Hepatocyte (in vitro differentiated cells): Measurements from ENCODE around the gene GALNT7. TPM values are rescaled to one million over a fixed set of nuclear protein-coding genes. Genes with fewer than 3 reads are reported as not detected.
"Not testable (repeated sequence)": the region's sequence is repeated elsewhere in the genome, so short reads cannot be mapped to it uniquely, and the experiment has no call there.

Source experiments
- DNase-seq: peaks from one replicate; pipeline ENCODE4 v3.0.0-alpha.2; 2016; ENCODE audit warnings: low spot score
- H2AFZ ChIP-seq: fragments of 200-600 bp; sonication (generic); 2 replicates; pipeline ENCODE4 v1.6.0; 2016; ENCODE audit warnings: antibody characterized with exemption, mild to moderate bottlenecking
- H3K27ac ChIP-seq: fragments of 200-600 bp; sonication (generic); 2 replicates; pipeline ENCODE4 v1.5.1; 2016; ENCODE audit warnings: mild to moderate bottlenecking
- H3K27me3 ChIP-seq: fragments of 200-600 bp; sonication (generic); 2 replicates; pipeline ENCODE4 v1.6.1; 2016
- H3K36me3 ChIP-seq: fragments of 200-600 bp; sonication (generic); replicated peaks from 2 replicates; pipeline ENCODE4 v1.5.1; 2016; ENCODE audit warnings: low read depth; ENCODE audit not compliant: insufficient read depth
- H3K4me1 ChIP-seq: fragments of 200-600 bp; sonication (generic); 2 replicates; pipeline ENCODE4 v1.5.1; 2016; ENCODE audit warnings: mild to moderate bottlenecking, moderate library complexity; ENCODE audit not compliant: insufficient read depth
- H3K4me2 ChIP-seq: fragments of 200-600 bp; sonication (generic); 2 replicates; pipeline ENCODE4 v1.6.0; 2016
- H3K4me3 ChIP-seq: fragments of 200-600 bp; sonication (generic); 2 replicates; pipeline ENCODE4 v1.5.1; 2016; ENCODE audit warnings: mild to moderate bottlenecking
- H3K79me2 ChIP-seq: fragments of 200-600 bp; sonication (generic); 2 replicates; pipeline ENCODE4 v1.6.0; 2017; ENCODE audit warnings: mild to moderate bottlenecking
- H3K9me2 ChIP-seq: fragments of 200-600 bp; sonication (generic); replicated peaks from 2 replicates; pipeline ENCODE4 v1.6.0; 2017; ENCODE audit warnings: mild to moderate bottlenecking; ENCODE audit not compliant: insufficient read depth
- H3K9me3 ChIP-seq: fragments of 200-600 bp; sonication (generic); 2 replicates; pipeline ENCODE4 v1.5.1; 2016; ENCODE audit warnings: low read depth, mild to moderate bottlenecking
- H4K20me1 ChIP-seq: fragments of 200-600 bp; sonication (generic); 2 replicates; pipeline ENCODE4 v1.6.0; 2016; ENCODE audit warnings: mild to moderate bottlenecking; ENCODE audit not compliant: insufficient read depth, poor library complexity, severe bottlenecking
- CTCF ChIP-seq: fragments of 200-600 bp; sonication (generic); IDR thresholded peaks from 2 replicates; pipeline ENCODE4 v1.5.1; 2016; ENCODE audit warnings: antibody characterized with exemption, mild to moderate bottlenecking; ENCODE audit not compliant: poor library complexity
- EZH2 ChIP-seq: fragments of 200-600 bp; sonication (generic); IDR thresholded peaks from 2 replicates; pipeline ENCODE4 v1.6.1; 2016; ENCODE audit warnings: antibody characterized with exemption, mild to moderate bottlenecking, borderline replicate concordance
- EZH2phosphoT487 ChIP-seq: fragments of 200-600 bp; sonication (generic); IDR thresholded peaks from one replicate; pipeline ENCODE4 v1.6.1; 2018; ENCODE audit warnings: antibody characterized with exemption, mild to moderate bottlenecking, low read depth, moderate library complexity; ENCODE audit not compliant: unreplicated experiment, severe bottlenecking
- WGBS: methylation state at CpG from one replicate; pipeline ENCODE4 v1.1.6; 2016; ENCODE audit warnings: low lambda C conversion rate; ENCODE audit errors: missing lambda C conversion rate; 5-methylcytosine and 5-hydroxymethylcytosine counted together
- polyA plus RNA-seq: library from polyadenylated mRNA; unstranded; fragments of >200 nt; fragmentation: Nextera tagmentation; extraction: Ambion mirVana; gene quantifications from 2 replicates; pipeline ENCODE4 v1.2.1, GENCODE V29; 2016
- total RNA-seq: library from RNA; depleted of rRNA; stranded (reverse); fragments of >200 nt; gene quantifications from 2 replicates; pipeline ENCODE4 v1.2.3, GENCODE V29; 2014

The GALNT7 gene
- total and polyA plus RNA-seq, 2 experiments from 2014 or later = 23.7 to 44.6 TPM

DNA sequence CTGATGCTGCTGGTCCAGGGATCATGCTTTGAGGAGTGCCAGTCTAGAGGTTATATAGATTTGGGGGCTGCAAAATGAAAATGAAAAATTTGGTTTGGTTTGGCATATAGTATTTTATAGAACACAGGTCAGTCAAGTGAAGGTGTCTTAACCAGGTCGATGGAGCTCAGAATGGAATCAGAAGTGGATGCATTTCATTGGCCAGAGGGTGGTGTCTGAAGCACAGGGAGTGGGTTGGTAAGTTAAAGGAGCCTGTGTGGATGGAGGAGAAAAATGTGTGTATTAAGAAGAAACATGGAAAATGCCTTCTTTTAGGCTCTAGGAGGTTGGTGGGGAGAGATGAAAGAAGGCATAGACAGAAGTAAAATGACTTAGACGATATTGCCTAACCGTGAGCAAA lies 8.6 kb downstream of the GALNT7 start:
- H3K9me2 ChIP-seq = no peaks in the 10 kb centered on the region

GRCh38 chr4:173178144-173178543 lies 9.5 kb downstream of the GALNT7 start:
- TF ChIP-seq EZH2phosphoT487 (no peak), CTCF (no peak), EZH2 (no peak)
- no peak overlapping the region for H3K4me2 ChIP-seq
- no peaks in the 10 kb centered on the region for H3K27me3 ChIP-seq
- DNase-seq = no peak
- H4K20me1 ChIP-seq = peaks cover 4% of the 10 kb centered on the region
- H3K4me1 ChIP-seq = peaks cover 6% of the 10 kb centered on the region
- WGBS = 88% methylated on average over 1 of the region's 1 CpG
- H3K9me3 ChIP-seq = no peaks in the 10 kb centered on the region
- H2AFZ ChIP-seq = no peak overlapping the region
- H3K9me2 ChIP-seq = no peaks in the 10 kb centered on the region
- H3K79me2 ChIP-seq = peaks cover 93% of the 10 kb centered on the region
- H3K27ac ChIP-seq = no peak overlapping the region
- no peak overlapping the region for H3K4me3 ChIP-seq
- no peaks in the 10 kb centered on the region for H3K36me3 ChIP-seq

More for the DNA sequence above, 8.6 kb downstream of the GALNT7 start:
- peaks cover 5% of the 10 kb centered on the region for H3K4me1 ChIP-seq
- TF ChIP-seq CTCF (no peak), EZH2phosphoT487 (no peak), EZH2 (no peak)
- no peaks in the 10 kb centered on the region for H3K36me3 ChIP-seq
- H3K9me3 ChIP-seq = no peaks in the 10 kb centered on the region
- no peak for DNase-seq
- no peak overlapping the region for H3K27ac ChIP-seq
- H3K4me3 ChIP-seq = no peak overlapping the region
- no peak overlapping the region for H3K4me2 ChIP-seq
- no peaks in the 10 kb centered on the region for H3K27me3 ChIP-seq
- whole genome bisulfite sequencing = 63% methylated on average over 3 of the region's 3 CpGs
- H3K79me2 ChIP-seq = peaks cover 99% of the 10 kb centered on the region
- no peak overlapping the region for H2AFZ ChIP-seq
- H4K20me1 ChIP-seq = peaks cover 4% of the 10 kb centered on the region

- DNase-seq = no peak
- TF ChIP-seq EZH2phosphoT487 (no peak), EZH2 (no peak), CTCF (no peak)
- no peak overlapping the region for H3K4me2 ChIP-seq
- H3K9me3 ChIP-seq = no peaks in the 10 kb centered on the region
- peaks cover 4% of the 10 kb centered on the region for H4K20me1 ChIP-seq
- H3K9me2 ChIP-seq = no peaks in the 10 kb centered on the region
- H3K27ac ChIP-seq = peak overlapping the region; percentile 24
- no peak overlapping the region for H3K4me3 ChIP-seq
- H3K79me2 ChIP-seq = peaks cover 64% of the 10 kb centered on the region
- H3K4me1 ChIP-seq = peaks cover 12% of the 10 kb centered on the region
- no peaks in the 10 kb centered on the region for H3K36me3 ChIP-seq
- H2AFZ ChIP-seq = no peak overlapping the region
- H3K27me3 ChIP-seq = no peaks in the 10 kb centered on the region
- 90% methylated on average over 3 of the region's 3 CpGs for WGBS
These were observed 13.2 kb downstream of the GALNT7 start for GRCh38 chr4:173181848-173182247.

DNA sequence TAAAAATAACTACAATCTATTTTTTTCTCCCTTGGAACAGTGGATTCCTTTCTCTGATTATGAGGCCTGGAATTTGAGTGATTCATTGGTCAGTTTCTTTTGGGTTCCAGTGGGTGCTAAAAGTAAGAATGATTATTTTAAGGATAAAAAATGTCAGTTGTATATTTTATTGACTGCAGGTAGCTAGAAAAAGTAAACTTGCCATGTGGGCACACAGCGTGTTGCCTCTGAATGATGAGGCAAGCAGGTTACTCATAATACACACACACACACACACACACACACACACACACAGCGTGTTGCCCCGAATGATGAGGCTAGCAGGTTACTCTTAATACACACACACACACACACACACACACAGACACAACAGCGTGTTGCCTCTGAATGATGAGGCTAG lies 13.8 kb downstream of the GALNT7 start:
- Histone ChIP-seq H3K27me3 (no peaks in the 10 kb centered on the region), H3K79me2 (peaks cover 64% of the 10 kb centered on the region), H3K4me2 (no peak overlapping the region), H4K20me1 (peaks cover 4% of the 10 kb centered on the region), H2AFZ (no peak overlapping the region), H3K4me3 (no peak overlapping the region), H3K9me3 (no peaks in the 10 kb centered on the region), H3K9me2 (no peaks in the 10 kb centered on the region), H3K27ac (peak overlapping the region; percentile 24), H3K36me3 (no peaks in the 10 kb centered on the region), H3K4me1 (peaks cover 12% of the 10 kb centered on the region)
- TF ChIP-seq EZH2phosphoT487 (no peak), EZH2 (no peak), CTCF (no peak)
- DNase-seq = no peak
- 77% methylated on average over 4 of the region's 4 CpGs for WGBS

DNA sequence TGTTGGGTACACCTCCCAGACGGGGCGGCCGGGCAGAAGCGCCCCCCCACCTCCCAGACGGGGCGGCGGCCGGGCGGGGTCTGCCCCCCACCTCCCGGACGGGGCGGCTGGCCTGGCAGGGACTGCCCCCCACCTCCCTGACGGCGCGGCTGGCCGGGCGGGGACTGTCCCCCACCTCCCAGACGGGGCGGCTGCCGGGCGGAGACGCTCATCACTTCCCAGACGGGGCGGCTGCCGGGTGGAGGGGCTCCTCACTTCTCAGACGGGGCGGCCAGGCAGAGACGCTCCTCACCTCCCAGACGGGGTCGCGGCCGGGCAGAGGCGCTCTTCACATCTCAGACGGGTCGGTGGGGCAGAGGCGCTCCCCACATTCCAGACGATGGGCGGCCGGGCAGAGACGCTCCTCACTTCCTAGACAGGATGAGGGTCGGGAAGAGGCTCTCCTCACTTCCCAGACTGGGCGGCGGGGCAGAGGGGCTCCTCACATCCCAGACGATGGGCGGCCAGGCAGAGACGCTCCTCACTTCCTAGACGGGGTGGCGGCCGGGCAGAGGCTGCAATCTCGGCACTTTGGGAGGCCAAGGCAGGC lies 15.1 kb downstream of the GALNT7 start:
- WGBS = 96% methylated on average over 21 of the region's 50 CpGs
- not testable (repeated sequence) for H2AFZ ChIP-seq
- H3K4me1 ChIP-seq = peaks cover 17% of the 10 kb centered on the region

More for the DNA sequence above, 15.1 kb downstream of the GALNT7 start:
- H3K9me3 ChIP-seq, H3K36me3 ChIP-seq, H3K27ac ChIP-seq, H3K27me3 ChIP-seq, H4K20me1 ChIP-seq, H3K9me2 ChIP-seq, H3K4me2 ChIP-seq, H3K4me3 ChIP-seq, DNase-seq: not testable (repeated sequence)
- H3K79me2 ChIP-seq = peaks cover 60% of the 10 kb centered on the region
